Peyer's patch (tissue), 4 donors: ENCODE results near the gene BMF. TPM values are rescaled to one million over a fixed set of nuclear protein-coding genes. Genes with fewer than 3 reads are reported as not detected.

ENCODE experiments used
- DNase-seq, 3 donors: peaks; one replicate each; pipeline ENCODE4 v3.0.0-alpha.2; 2017 to 2019
- H3K27ac ChIP-seq, 4 donors: fragments of 200-600 bp; sonication (generic); one replicate each; pipeline ENCODE4 v1.5.1; 2016 to 2019
- H3K27me3 ChIP-seq, 2 donors: fragments of 200-600 bp; sonication (generic); one replicate each; pipeline ENCODE4 v1.5.1; 2019
- H3K36me3 ChIP-seq, 3 donors: fragments of 200-600 bp; sonication (generic); one replicate each; pipeline ENCODE4 v1.5.1; 2016 to 2019
- H3K4me1 ChIP-seq, 4 donors: fragments of 200-600 bp; sonication (generic); one replicate each; pipeline ENCODE4 v1.5.1; 2016 to 2019
- H3K4me3 ChIP-seq, 4 donors: fragments of 200-600 bp; sonication (generic); 1 replicate in 3 of 4; 2 replicates in 1 of 4; pipeline ENCODE4 v1.5.1; 2016 to 2019; ENCODE audit warnings: mild to moderate bottlenecking in 1 of 4
- H3K9me3 ChIP-seq, 4 donors: fragments of 200-600 bp; sonication (generic); one replicate each; pipeline ENCODE4 v1.5.1; 2016 to 2019; ENCODE audit warnings: mild to moderate bottlenecking in 1 of 4
- POLR2A ChIP-seq, 2 donors: fragments of 450-650 bp; IDR thresholded peaks; one replicate each; pipeline ENCODE4 v1.5.1; 2017; ENCODE audit warnings: antibody characterized with exemption in 2 of 2, mild to moderate bottlenecking in 2 of 2, moderate library complexity in 2 of 2
- total RNA-seq, 4 donors: library from RNA; depleted of rRNA; stranded (reverse); fragments of >200 nt; gene quantifications; one replicate each; pipeline ENCODE4 v1.1.0, GENCODE V29; 2016
- TF ChIP-seq, protein P1 (sequence below), 6 experiments: fragments of 450-650 bp in 4 of 6; fragments of 200-600 bp in 2 of 6; sonication (generic) in 1 of 6; IDR thresholded peaks; one replicate each; pipeline ENCODE4 v1.5.1; 2017 to 2019; ENCODE audit warnings: antibody characterized with exemption in 6 of 6, mild to moderate bottlenecking in 3 of 6, moderate library complexity in 1 of 6

BMF gene
- total RNA-seq, 4 donors from 2014 or later, result 13.5 to 98.2 (median 26.1) TPM

DNA sequence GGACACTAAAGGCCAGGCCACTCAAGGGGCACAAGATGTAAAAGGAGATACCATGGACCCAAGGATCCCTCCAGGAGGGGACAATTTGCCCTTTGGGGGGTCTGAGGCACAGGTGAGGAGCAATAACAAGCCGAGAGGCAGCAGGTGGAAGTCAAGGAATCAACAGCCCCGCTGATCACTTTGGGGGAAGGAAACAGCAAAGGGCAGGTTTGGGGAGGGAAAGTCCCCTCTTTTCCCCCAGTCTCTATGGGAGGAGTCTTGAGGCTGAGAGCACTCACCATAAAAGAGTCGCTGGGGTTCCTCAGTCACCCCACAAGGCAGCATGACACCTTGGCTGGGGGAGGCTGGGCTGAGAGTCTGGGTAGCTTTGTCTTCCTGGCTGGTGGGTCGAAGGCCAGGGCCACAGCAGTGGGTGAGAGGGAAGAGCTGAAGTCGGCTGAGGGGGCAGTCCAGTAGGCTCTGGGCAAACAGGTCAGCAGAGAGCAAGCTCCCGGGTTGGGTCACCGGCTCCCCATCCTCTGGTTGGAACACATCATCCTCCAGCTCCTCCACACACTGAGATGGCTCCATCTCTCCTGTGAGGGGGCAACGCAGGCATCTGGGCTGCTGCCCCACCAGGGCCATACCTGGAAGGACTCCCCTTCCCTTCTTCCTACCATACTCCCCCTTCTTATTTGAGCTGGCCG, 3.0 kb downstream of the BMF start:
- Histone ChIP-seq H3K4me1 (peaks cover 9 to 73% (median 50%) of the 10 kb centered on the region in 4 donors), H3K4me3 (peak overlapping the region in 2 of 4 donors; percentile 16 to 31), H3K27ac (peak overlapping the region; percentile 83 to 94 (median 89)), H3K9me3 (no peaks in the 10 kb centered on the region), H3K36me3 (no peaks in the 10 kb centered on the region), H3K27me3 (no peaks in the 10 kb centered on the region)
- TF ChIP-seq, protein P1, sequence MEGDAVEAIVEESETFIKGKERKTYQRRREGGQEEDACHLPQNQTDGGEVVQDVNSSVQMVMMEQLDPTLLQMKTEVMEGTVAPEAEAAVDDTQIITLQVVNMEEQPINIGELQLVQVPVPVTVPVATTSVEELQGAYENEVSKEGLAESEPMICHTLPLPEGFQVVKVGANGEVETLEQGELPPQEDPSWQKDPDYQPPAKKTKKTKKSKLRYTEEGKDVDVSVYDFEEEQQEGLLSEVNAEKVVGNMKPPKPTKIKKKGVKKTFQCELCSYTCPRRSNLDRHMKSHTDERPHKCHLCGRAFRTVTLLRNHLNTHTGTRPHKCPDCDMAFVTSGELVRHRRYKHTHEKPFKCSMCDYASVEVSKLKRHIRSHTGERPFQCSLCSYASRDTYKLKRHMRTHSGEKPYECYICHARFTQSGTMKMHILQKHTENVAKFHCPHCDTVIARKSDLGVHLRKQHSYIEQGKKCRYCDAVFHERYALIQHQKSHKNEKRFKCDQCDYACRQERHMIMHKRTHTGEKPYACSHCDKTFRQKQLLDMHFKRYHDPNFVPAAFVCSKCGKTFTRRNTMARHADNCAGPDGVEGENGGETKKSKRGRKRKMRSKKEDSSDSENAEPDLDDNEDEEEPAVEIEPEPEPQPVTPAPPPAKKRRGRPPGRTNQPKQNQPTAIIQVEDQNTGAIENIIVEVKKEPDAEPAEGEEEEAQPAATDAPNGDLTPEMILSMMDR (IDR thresholded peaks at IDR 0.05), result no peak
- TF ChIP-seq POLR2A (IDR thresholded peaks at IDR 0.05), result no peak
- DNase-seq, result peak in 2 of 3 donors; percentile 45 to 52

DNA sequence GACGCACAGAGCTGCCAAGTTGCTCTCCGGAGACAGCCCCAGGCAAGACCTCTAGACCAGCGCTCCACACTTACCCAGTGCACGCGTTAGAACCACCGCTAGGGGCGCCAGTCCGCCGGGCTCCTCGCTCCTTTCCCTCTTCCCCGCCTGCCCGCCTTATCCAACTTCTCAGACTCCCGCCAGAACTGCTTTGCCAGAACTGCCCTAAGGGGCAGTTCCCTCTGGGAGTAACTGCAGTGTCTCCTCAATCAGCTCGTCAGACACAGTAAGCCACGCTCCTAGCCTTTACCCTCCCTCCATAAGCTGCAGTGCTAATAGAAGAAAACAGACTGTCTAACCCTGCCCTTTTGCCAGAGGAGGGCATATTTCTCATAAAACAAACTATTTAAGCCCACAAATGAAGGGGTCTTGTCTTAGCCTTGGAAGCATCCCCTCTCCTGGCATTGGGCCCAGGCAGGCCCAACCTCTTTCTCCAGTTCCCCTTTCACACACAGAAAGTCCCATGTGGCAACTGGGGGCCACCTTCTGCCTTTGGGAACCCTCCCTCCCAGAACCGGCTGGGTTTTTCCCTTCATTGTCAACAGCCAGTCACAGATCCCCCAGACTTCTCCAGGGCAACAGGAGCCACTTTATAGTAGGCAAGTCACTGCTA, 3.7 kb downstream of the BMF start:
- peaks cover 9 to 79% (median 57%) of the 10 kb centered on the region in 4 donors for H3K4me1 ChIP-seq

DNA sequence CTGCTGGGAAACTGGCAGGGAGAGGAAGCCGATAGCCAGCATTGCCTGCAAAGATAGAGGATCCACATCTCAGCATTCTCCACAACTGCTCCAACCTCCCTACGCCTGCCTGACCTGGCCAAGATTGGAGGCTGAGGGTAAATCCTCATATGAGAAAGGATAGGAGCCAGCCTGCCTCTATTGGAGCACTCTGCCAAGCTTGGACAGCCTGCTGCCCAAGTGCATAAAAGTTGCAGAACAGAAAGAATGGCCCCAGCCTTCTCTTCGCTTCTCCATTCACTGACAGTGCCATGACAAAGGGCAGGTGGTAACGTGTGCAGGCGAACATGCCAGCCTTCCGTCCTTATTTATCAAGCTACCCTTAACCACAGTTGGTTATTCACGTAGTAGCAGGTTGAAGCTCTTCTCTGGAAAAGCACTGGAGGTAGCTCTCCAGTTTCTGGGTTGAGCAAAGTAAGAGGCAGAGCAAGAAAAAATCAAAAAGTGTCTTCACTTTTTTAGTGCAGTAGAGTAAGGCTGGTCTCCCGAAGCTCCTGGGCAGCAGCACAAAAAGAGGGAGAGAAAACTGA, 4.3 kb downstream of the BMF start:
- no peaks in the 10 kb centered on the region for H3K9me3 ChIP-seq
- H3K27me3 ChIP-seq, result no peaks in the 10 kb centered on the region
- TF ChIP-seq, protein P1 (IDR thresholded peaks at IDR 0.05), result no peak
- no peak for TF ChIP-seq POLR2A (IDR thresholded peaks at IDR 0.05)
- H3K27ac ChIP-seq, result peak overlapping the region; percentile 83 to 94 (median 89)
- DNase-seq, result peak in 1 of 3 donors; percentile 48
- H3K4me1 ChIP-seq, result peaks cover 9 to 85% (median 59%) of the 10 kb centered on the region in 4 donors
- peak overlapping the region in 2 of 4 donors; percentile 16 to 31 for H3K4me3 ChIP-seq
- H3K36me3 ChIP-seq, result no peaks in the 10 kb centered on the region

More for the DNA sequence above, 3.7 kb downstream of the BMF start:
- no peaks in the 10 kb centered on the region for H3K27me3 ChIP-seq
- H3K4me3 ChIP-seq, result peak overlapping the region; percentile 16 to 31 (median 20)
- DNase-seq, result peak; percentile 84 to 94 (median 92)
- no peaks in the 10 kb centered on the region for H3K9me3 ChIP-seq
- TF ChIP-seq POLR2A (IDR thresholded peaks at IDR 0.05), result no peak
- TF ChIP-seq, protein P1 (IDR thresholded peaks at IDR 0.05), result peak; percentile 76 to 95 (median 87)
- H3K27ac ChIP-seq, result peak overlapping the region; percentile 83 to 94 (median 89)
- H3K36me3 ChIP-seq, result no peaks in the 10 kb centered on the region

DNA sequence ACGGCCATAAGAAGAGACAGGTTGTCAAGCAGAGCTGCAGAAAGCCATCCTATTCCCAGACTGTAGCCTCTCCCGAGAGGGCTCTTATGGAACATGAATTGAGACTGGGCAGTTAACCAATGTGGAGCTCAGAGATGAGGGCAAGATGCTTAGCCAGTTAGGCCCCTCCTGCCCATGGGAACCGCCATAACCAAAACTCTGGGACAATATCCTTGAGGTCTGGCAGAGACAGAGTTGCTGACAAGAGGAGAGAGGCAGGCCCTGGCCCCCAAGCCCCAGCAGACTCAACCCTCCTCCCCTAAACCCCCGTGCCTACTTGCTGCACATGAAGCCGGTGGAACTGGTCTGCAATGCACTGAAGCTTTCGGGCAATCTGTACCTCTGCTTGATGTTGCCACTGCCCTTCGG, 4.8 kb downstream of the BMF start:
- TF ChIP-seq, protein P1 (IDR thresholded peaks at IDR 0.05), result no peak
- no peak for TF ChIP-seq POLR2A (IDR thresholded peaks at IDR 0.05)
- Histone ChIP-seq H3K9me3 (no peaks in the 10 kb centered on the region), H3K36me3 (no peaks in the 10 kb centered on the region), H3K27me3 (no peaks in the 10 kb centered on the region), H3K27ac (peak overlapping the region; percentile 61 to 94 (median 86)), H3K4me1 (peaks cover 11 to 90% (median 62%) of the 10 kb centered on the region in 4 donors), H3K4me3 (peak overlapping the region in 2 of 4 donors; percentile 13 to 31)
- no peak for DNase-seq

DNA sequence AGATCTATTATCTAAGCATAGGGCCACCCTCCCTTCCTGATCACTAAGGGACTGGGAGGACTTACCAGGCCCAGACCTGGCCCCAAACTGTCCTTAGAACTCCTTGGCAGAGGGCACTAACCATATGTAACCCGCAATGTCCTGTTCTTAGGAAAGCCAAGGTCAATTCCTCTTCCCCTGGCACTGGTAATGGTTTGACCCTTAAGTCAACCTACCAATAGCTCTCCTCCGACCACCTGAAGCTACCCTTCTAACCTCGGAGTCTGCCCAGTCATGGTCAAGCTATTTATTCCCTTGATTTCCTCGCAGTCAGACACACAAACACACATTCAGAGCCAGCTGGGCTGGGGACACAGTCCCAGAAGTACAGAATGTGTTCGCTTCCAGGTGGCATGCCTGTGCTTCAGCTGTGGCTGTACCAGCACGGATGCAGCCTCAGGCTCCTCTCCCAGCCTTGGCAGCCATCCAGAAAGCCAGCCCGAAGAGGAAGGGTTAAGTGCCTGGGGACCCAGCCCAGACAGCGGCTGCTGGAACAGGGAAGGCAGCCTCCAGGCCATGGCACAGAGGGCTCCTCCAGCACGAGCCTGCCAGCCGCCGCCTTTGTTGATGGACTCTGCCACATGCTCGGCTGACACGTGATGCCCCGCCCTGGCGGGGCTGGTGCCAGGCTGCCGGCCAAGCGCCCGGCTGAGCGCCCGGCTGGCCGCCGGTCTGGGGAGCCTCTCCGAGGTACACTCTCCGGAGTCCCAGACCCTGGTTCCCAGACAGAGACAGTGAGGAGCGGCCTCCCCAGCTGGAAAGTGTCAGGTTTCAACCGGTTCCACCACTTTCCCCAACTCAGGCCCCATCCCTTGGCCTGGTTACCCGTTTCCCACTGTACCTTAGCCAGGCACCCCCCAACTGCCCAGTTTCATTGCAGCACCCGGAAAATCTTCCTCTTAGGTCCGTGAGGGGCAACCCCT, 5.5 kb downstream of the BMF start:
- H3K4me3 ChIP-seq, result peak overlapping the region in 3 of 4 donors; percentile 4 to 18 (median 13)
- H3K9me3 ChIP-seq, result no peaks in the 10 kb centered on the region
- peak overlapping the region; percentile 61 to 94 (median 86) for H3K27ac ChIP-seq
- TF ChIP-seq, protein P1 (IDR thresholded peaks at IDR 0.05), result no peak
- no peak for TF ChIP-seq POLR2A (IDR thresholded peaks at IDR 0.05)
- no peaks in the 10 kb centered on the region for H3K27me3 ChIP-seq
- peaks cover 16 to 97% (median 67%) of the 10 kb centered on the region in 4 donors for H3K4me1 ChIP-seq
- H3K36me3 ChIP-seq, result no peaks in the 10 kb centered on the region
- peak in 2 of 3 donors; percentile 91 to 95 for DNase-seq
